CD14-positive monocyte (primary cell): ENCODE data around the gene SLC16A11. TPM values are rescaled to one million over a fixed set of nuclear protein-coding genes. Genes with fewer than 3 reads are reported as not detected.

Experiments
- DNase-seq, 3 donors: peaks; one replicate each; pipeline ENCODE4 v3.0.0-alpha.2; 2011 to 2022
- H2AFZ ChIP-seq: 2 replicates; pipeline ENCODE4 v1.6.0; 2012; ENCODE audit warnings: mild to moderate bottlenecking, low read depth, low read length, inconsistent platforms; ENCODE audit not compliant: insufficient read depth, poor library complexity, severe bottlenecking
- H3K27ac ChIP-seq, 2 donors: 1 replicate in 1 of 2; 2 replicates in 1 of 2; pipeline ENCODE4 v1.5.1; 2012 to 2013; ENCODE audit warnings: low read length in 2 of 2, control low read depth in 1 of 2, inconsistent platforms in 1 of 2, low read depth in 1 of 2, mild to moderate bottlenecking in 1 of 2
- H3K27me3 ChIP-seq, 2 donors: one replicate each; pipeline versions ENCODE4 v1.6.0 to v1.6.1; 2011 to 2013; ENCODE audit warnings: low read length in 2 of 2; ENCODE audit not compliant: control insufficient read depth in 2 of 2, insufficient read depth in 2 of 2
- H3K36me3 ChIP-seq, 2 donors: replicated peaks in 1 of 2; 1 replicate in 1 of 2; 2 replicates in 1 of 2; pipeline versions ENCODE4 v1.5.1 to v1.6.1; 2012 to 2013; ENCODE audit warnings: low read length in 2 of 2, control low read depth in 1 of 2, inconsistent platforms in 1 of 2, mild to moderate bottlenecking in 1 of 2; ENCODE audit not compliant: insufficient read depth in 2 of 2, control insufficient read depth in 1 of 2
- H3K4me1 ChIP-seq, 2 donors: 1 replicate in 1 of 2; 2 replicates in 1 of 2; pipeline versions ENCODE4 v1.5.1 to v1.6.1; 2012 to 2013; ENCODE audit warnings: low read length in 2 of 2, control low read depth in 1 of 2, inconsistent platforms in 1 of 2, mild to moderate bottlenecking in 1 of 2, moderate library complexity in 1 of 2; ENCODE audit not compliant: insufficient read depth in 2 of 2, control insufficient read depth in 1 of 2
- H3K4me2 ChIP-seq: replicated peaks from 2 replicates; pipeline ENCODE3; 2012; ENCODE audit warnings: low read length, moderate library complexity, mild to moderate bottlenecking; ENCODE audit not compliant: poor library complexity, severe bottlenecking; ENCODE audit errors: extremely low read depth
- H3K4me3 ChIP-seq, 3 experiments: fragments of 200-600 bp in 1 of 3; sonication (generic) in 1 of 3; replicated peaks in 1 of 3; 1 replicate in 2 of 3; 2 replicates in 1 of 3; pipeline ENCODE4 v1.5.1; 2011 to 2013; ENCODE audit warnings: low read length in 3 of 3, mild to moderate bottlenecking in 3 of 3, control low read depth in 2 of 3, low read depth in 2 of 3, inconsistent platforms in 1 of 3, moderate library complexity in 1 of 3
- H3K79me2 ChIP-seq: 2 replicates; pipeline ENCODE4 v1.6.0; 2012; ENCODE audit warnings: mild to moderate bottlenecking, control low read depth, inconsistent platforms, low read length, moderate library complexity; ENCODE audit not compliant: insufficient read depth
- H3K9ac ChIP-seq: 2 replicates; pipeline ENCODE4 v1.6.0; 2017; ENCODE audit warnings: low read length, mild to moderate bottlenecking; ENCODE audit not compliant: insufficient read depth, poor library complexity, severe bottlenecking
- H3K9me3 ChIP-seq, 2 donors: replicated peaks in 1 of 2; 1 replicate in 1 of 2; 2 replicates in 1 of 2; pipeline versions ENCODE4 v1.5.1 to v1.6.1; 2012 to 2013; ENCODE audit warnings: low read length in 2 of 2, control low read depth in 1 of 2; ENCODE audit not compliant: control insufficient read depth in 1 of 2, insufficient read depth in 1 of 2
- H4K20me1 ChIP-seq: 2 replicates; pipeline ENCODE4 v1.6.0; 2012; ENCODE audit warnings: mild to moderate bottlenecking, low read length, control low read depth, moderate library complexity; ENCODE audit not compliant: insufficient read depth
- H3K27ac Mint-ChIP-seq, 7 donors: one replicate each; pipeline ENCODE4 v1.8.0; 2020; ENCODE audit warnings: mild to moderate bottlenecking in 7 of 7, mixed read lengths in 7 of 7, moderate library complexity in 6 of 7, inconsistent platforms in 2 of 7
- H3K27me3 Mint-ChIP-seq, 3 donors: one replicate each; pipeline ENCODE4 v1.8.0; 2021 to 2022; ENCODE audit warnings: low read depth in 3 of 3, mild to moderate bottlenecking in 3 of 3, mixed read lengths in 3 of 3, moderate library complexity in 3 of 3, inconsistent platforms in 1 of 3
- H3K36me3 Mint-ChIP-seq, 2 donors: one replicate each; pipeline ENCODE4 v1.8.0; 2020; ENCODE audit warnings: mixed read lengths in 2 of 2, inconsistent platforms in 1 of 2, mild to moderate bottlenecking in 1 of 2
- H3K4me1 Mint-ChIP-seq: one replicate; pipeline ENCODE4 v1.8.0; 2020; ENCODE audit warnings: mild to moderate bottlenecking, mixed read lengths
- H3K4me3 Mint-ChIP-seq, 2 donors: one replicate each; pipeline ENCODE4 v1.8.0; 2020; ENCODE audit warnings: mild to moderate bottlenecking in 2 of 2, mixed read lengths in 2 of 2, moderate library complexity in 1 of 2
- H3K9me3 Mint-ChIP-seq, 7 donors: one replicate each; pipeline ENCODE4 v1.8.0; 2020 to 2022; ENCODE audit warnings: mixed read lengths in 7 of 7, mild to moderate bottlenecking in 6 of 7, moderate library complexity in 6 of 7, inconsistent platforms in 2 of 7
- WGBS: methylation state at CpG from one replicate; pipeline ENCODE4 v1.1.5; 2013; ENCODE audit warnings: missing lambda C conversion rate; ENCODE audit not compliant: insufficient coverage; 5-methylcytosine and 5-hydroxymethylcytosine counted together
- intact Hi-C, 2 donors: fragments of 100-400 bp; cut with micrococcal nuclease; formaldehyde crosslinking; loops; one replicate each; pipeline versions ENCODE4 v1.15.0 to v1.15.1; 2023
- polyA plus RNA-seq, 3 donors: library from polyadenylated mRNA; depleted of rRNA in 1 of 3; unstranded in 2 of 3; stranded (reverse) in 1 of 3; fragments of 300-500 nt in 2 of 3; fragments of >200 nt in 1 of 3; fragmentation: Illumina TruSeq in 2 of 3; gene quantifications; 1 replicate in 2 of 3; 2 replicates in 1 of 3; pipeline ENCODE4 v1.2.3, GENCODE V29; 2012 to 2021
- TF ChIP-seq, protein P1 (sequence below): fragments of 200-600 bp; IDR thresholded peaks from one replicate; pipeline ENCODE4 v1.8.0; 2022; ENCODE audit warnings: antibody characterized with exemption, mild to moderate bottlenecking

The SLC16A11 gene
- polyA plus RNA-seq, 3 donors: not detected

DNA sequence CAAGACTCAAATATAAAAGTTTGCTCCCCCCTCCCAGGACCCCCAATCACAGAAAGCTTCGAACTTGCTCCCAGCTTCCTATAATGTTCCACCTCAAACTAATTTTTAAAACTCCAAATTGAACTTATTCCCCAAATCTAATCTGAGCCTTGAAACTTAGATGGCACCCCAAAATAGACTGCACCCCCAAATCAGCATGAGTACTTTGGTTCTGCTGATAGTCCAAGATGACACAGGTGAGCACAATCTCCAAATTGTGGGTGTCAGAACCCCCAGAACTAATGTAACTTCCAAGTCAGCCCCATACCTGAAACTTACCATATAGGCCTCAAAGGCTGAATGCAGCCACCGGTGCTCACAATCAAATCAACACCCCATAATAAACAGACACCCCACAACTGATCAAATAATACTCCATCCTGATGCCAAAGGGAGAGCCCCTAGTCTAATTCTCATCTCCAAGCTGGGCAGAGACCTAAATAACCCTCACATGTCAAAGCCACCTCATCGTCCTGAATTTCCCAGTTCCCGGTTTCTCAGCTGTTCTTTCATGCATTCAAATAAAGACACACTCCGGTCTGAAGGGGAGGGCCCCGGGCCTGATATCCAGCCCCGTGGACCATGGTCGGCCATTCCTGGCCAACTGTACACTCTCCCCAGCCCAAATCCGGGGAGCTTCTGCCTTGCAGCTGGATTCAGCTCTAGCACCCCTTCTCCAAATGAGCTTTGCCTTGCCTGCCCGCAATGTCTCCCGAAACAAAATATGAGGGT lies 22.8 kb downstream of the SLC16A11 start:
- peaks cover 0 to 6% (median 0%) of the 10 kb centered on the region in 7 donors for H3K9me3 Mint-ChIP-seq
- H3K27ac Mint-ChIP-seq: peak overlapping the region in 1 of 7 donors; percentile 55
- WGBS: 87% methylated on average over 10 of the region's 11 CpGs
- no peak overlapping the region for H3K4me3 ChIP-seq
- peak overlapping the region; percentile 77 for H3K4me2 ChIP-seq
- peaks cover 26 to 36% (median 35%) of the 10 kb centered on the region in 3 donors for H3K27me3 Mint-ChIP-seq
- H3K36me3 Mint-ChIP-seq: peaks cover 15 to 18% of the 10 kb centered on the region in 2 donors
- TF ChIP-seq, protein P1, sequence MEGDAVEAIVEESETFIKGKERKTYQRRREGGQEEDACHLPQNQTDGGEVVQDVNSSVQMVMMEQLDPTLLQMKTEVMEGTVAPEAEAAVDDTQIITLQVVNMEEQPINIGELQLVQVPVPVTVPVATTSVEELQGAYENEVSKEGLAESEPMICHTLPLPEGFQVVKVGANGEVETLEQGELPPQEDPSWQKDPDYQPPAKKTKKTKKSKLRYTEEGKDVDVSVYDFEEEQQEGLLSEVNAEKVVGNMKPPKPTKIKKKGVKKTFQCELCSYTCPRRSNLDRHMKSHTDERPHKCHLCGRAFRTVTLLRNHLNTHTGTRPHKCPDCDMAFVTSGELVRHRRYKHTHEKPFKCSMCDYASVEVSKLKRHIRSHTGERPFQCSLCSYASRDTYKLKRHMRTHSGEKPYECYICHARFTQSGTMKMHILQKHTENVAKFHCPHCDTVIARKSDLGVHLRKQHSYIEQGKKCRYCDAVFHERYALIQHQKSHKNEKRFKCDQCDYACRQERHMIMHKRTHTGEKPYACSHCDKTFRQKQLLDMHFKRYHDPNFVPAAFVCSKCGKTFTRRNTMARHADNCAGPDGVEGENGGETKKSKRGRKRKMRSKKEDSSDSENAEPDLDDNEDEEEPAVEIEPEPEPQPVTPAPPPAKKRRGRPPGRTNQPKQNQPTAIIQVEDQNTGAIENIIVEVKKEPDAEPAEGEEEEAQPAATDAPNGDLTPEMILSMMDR: no peak
- H3K4me1 Mint-ChIP-seq: peaks cover 48% of the 10 kb centered on the region
- no peak overlapping the region for H3K27ac ChIP-seq
- intact Hi-C loops: loop anchor here (5.0 kb wide), 1 partner anchor 109 kb away; no protein-coding TSS in a partner anchor
- no peaks in the 10 kb centered on the region for H4K20me1 ChIP-seq
- H3K79me2 ChIP-seq: no peaks in the 10 kb centered on the region
- peaks cover 0 to 3% of the 10 kb centered on the region in 2 donors for H3K9me3 ChIP-seq
- no peak overlapping the region for H3K9ac ChIP-seq
- no peak overlapping the region for H2AFZ ChIP-seq
- no peak for DNase-seq
- peaks cover 0 to 25% of the 10 kb centered on the region in 2 donors for H3K27me3 ChIP-seq
- peak overlapping the region; percentile 78 to 91 for H3K4me3 Mint-ChIP-seq
- peaks cover 12 to 15% of the 10 kb centered on the region in 2 donors for H3K36me3 ChIP-seq
- peaks cover 25 to 47% of the 10 kb centered on the region in 2 donors for H3K4me1 ChIP-seq

DNA sequence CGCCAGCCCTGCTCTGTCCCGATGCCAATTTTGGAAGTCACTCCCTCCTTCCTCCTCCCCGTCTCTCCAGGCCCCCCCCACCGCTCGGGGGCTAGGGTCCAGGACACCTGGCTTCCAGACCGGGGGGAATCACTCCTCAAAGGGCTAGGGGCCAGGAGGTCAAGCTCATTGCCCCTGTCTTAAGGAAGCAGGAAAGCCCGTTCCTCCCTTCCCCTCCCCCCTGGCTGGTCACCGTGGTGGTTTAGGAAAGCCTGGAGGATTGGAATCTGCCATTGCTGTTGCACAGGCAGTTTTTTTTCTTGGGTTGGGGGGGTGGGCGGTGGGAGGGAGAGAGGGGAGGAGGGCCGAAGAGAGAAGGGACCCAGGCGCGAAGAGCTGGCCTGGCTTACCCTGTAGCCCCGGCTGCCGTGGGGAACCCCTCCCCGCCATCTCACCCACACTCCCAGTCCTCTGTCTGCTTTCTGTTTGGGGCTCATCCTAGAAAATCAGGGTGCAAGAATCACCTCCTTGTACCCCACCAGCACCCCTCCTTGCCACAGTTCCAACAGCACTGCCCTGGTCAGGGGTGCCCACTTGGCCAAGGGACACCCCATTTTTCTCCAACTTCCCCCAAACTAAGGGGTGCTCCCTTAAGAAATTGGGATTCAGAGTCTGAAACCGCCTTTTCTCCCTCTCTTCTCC lies 23.9 kb downstream of the SLC16A11 start:
- Histone ChIP-seq H3K4me1 (peaks cover 36 to 58% of the 10 kb centered on the region in 2 donors), H2AFZ (no peak overlapping the region), H3K4me3 (no peak overlapping the region), H3K79me2 (peaks cover 5% of the 10 kb centered on the region), H3K9me3 (peaks cover 0 to 3% of the 10 kb centered on the region in 2 donors), H3K27ac (no peak overlapping the region), H3K4me2 (no peak overlapping the region), H4K20me1 (no peaks in the 10 kb centered on the region), H3K9ac (no peak overlapping the region), H3K27me3 (peaks cover 0 to 25% of the 10 kb centered on the region in 2 donors), H3K36me3 (peaks cover 12 to 15% of the 10 kb centered on the region in 2 donors)
- WGBS: 56% methylated on average over 7 of the region's 16 CpGs
- peaks cover 0 to 5% (median 0%) of the 10 kb centered on the region in 7 donors for H3K9me3 Mint-ChIP-seq
- peaks cover 29 to 35% (median 34%) of the 10 kb centered on the region in 3 donors for H3K27me3 Mint-ChIP-seq
- peaks cover 17 to 18% of the 10 kb centered on the region in 2 donors for H3K36me3 Mint-ChIP-seq
- H3K4me3 Mint-ChIP-seq: peak overlapping the region; percentile 45 to 75
- peaks cover 59% of the 10 kb centered on the region for H3K4me1 Mint-ChIP-seq
- no peak for DNase-seq
- peak overlapping the region in 1 of 7 donors; percentile 62 for H3K27ac Mint-ChIP-seq
- intact Hi-C loops: loop anchor here (5.0 kb wide), 1 partner anchor 108 kb away; no protein-coding TSS in a partner anchor
- TF ChIP-seq, protein P1: no peak
